GM12891 (cell line): ENCODE measurements around the gene KRT86.

ENCODE experiments used
- PAX5 ChIP-seq: IDR thresholded peaks from 2 replicates; pipeline ENCODE4 v1.6.1; 2011; ENCODE audit warnings: low read length, moderate library complexity, mild to moderate bottlenecking; ENCODE audit not compliant: insufficient read depth, severe bottlenecking
- POLR2A ChIP-seq: IDR thresholded peaks from 2 replicates; pipeline ENCODE4 v1.6.1; 2011; ENCODE audit warnings: low read depth, low read length, control low read depth
- POLR2AphosphoS5 ChIP-seq: IDR thresholded peaks from 2 replicates; pipeline ENCODE4 v1.6.1; 2011; ENCODE audit warnings: low read depth, low read length, control low read depth
- POU2F2 ChIP-seq: IDR thresholded peaks from 2 replicates; pipeline ENCODE4 v1.6.1; 2011; ENCODE audit warnings: low read depth, mild to moderate bottlenecking, control low read depth, low read length, moderate library complexity
- SPI1 ChIP-seq: IDR thresholded peaks from 2 replicates; pipeline ENCODE4 v1.6.1; 2011; ENCODE audit warnings: low read depth, low read length, control low read depth
- TAF1 ChIP-seq: IDR thresholded peaks from 2 replicates; pipeline ENCODE4 v1.6.1; 2011; ENCODE audit warnings: low read depth, low read length, control low read depth

GRCh38 chr12:52251367-52252051 is 22.9 kb upstream of the KRT86 start:
- TF ChIP-seq POLR2A, result no peak
- no peak for TF ChIP-seq POLR2AphosphoS5
- TF ChIP-seq PAX5, result no peak
- TF ChIP-seq SPI1, result no peak
- no peak for TF ChIP-seq TAF1
- no peak for TF ChIP-seq POU2F2
